ENCODE data around the gene PLK5. TPM values are rescaled to one million over a fixed set of nuclear protein-coding genes. Genes with fewer than 3 reads are reported as not detected.

PLK5 gene
- total and polyA plus RNA-seq, 2 donors from 2014 or later: not detected

- Histone ChIP-seq H3K4me3 (ENCODE audit: low read length in 3 of 3) (no peak overlapping the region), H3K4me1 (ENCODE audit: control insufficient read depth in 2 of 3, insufficient read depth in 2 of 3, low read depth in 1 of 3, low read length in 3 of 3) (peaks cover 0 to 6% (median 0%) of the 10 kb centered on the region in 3 donors), H3K9me3 (ENCODE audit: control insufficient read depth in 2 of 3, insufficient read depth in 1 of 3, low read length in 3 of 3) (no peaks in the 10 kb centered on the region), H3K36me3 (ENCODE audit: control insufficient read depth in 2 of 3, insufficient read depth in 3 of 3, low read length in 3 of 3) (no peaks in the 10 kb centered on the region), H3K27ac (ENCODE audit: low read depth in 2 of 2, low read length in 2 of 2) (no peak overlapping the region), H3K27me3 (ENCODE audit: control insufficient read depth, insufficient read depth, low read length) (peaks cover 2% of the 10 kb centered on the region), H3K9ac (ENCODE audit: low read length in 3 of 3) (no peak overlapping the region)
- DNase-seq: no peak
- FAIRE-seq: no peak
- TF ChIP-seq CTCF (IDR thresholded peaks at IDR 0.05; ENCODE audit: borderline replicate concordance, extremely low read depth, insufficient read depth): no peak
- intact Hi-C loops (cut with DNase I): no loop called here
Measured at GRCh38 chr19:1510807-1511206, 13.1 kb upstream of the PLK5 start.

- Histone ChIP-seq H3K36me3 (ENCODE audit: control insufficient read depth in 2 of 3, insufficient read depth in 3 of 3, low read length in 3 of 3) (no peaks in the 10 kb centered on the region), H3K27me3 (ENCODE audit: control insufficient read depth, insufficient read depth, low read length) (peaks cover 2% of the 10 kb centered on the region), H3K9me3 (ENCODE audit: control insufficient read depth in 2 of 3, insufficient read depth in 1 of 3, low read length in 3 of 3) (no peaks in the 10 kb centered on the region), H3K4me3 (ENCODE audit: low read length in 3 of 3) (no peak overlapping the region), H3K9ac (ENCODE audit: low read length in 3 of 3) (no peak overlapping the region), H3K4me1 (ENCODE audit: control insufficient read depth in 2 of 3, insufficient read depth in 2 of 3, low read depth in 1 of 3, low read length in 3 of 3) (peaks cover 0 to 6% (median 0%) of the 10 kb centered on the region in 3 donors), H3K27ac (ENCODE audit: low read depth in 2 of 2, low read length in 2 of 2) (no peak overlapping the region)
- intact Hi-C loops (cut with DNase I): no loop called here
- DNase-seq (no peak), FAIRE-seq (no peak)
- no peak for TF ChIP-seq CTCF (IDR thresholded peaks at IDR 0.05; ENCODE audit: borderline replicate concordance, extremely low read depth, insufficient read depth)
Measured at GRCh38 chr19:1511318-1512317, 12.3 kb upstream of the PLK5 start.

- no peak within 1 kb of the TSS for H3K27ac ChIP-seq (ENCODE audit: low read depth in 2 of 2, low read length in 2 of 2)
Measured at GRCh38 chr19:1512671-1513498, 11.0 kb upstream of the PLK5 start, which contains the start of gene ADAMTSL5. TSS of gene ADAMTSL5 (minus strand) at chr19:1513019. CDS start at chr19:1510943, 2,076 bp downstream.

More at GRCh38 chr19:1512671-1513498, 11.0 kb upstream of the PLK5 start, which contains the start of gene ADAMTSL5:
- H3K4me1 ChIP-seq (ENCODE audit: control insufficient read depth in 2 of 3, insufficient read depth in 2 of 3, low read depth in 1 of 3, low read length in 3 of 3): peaks cover 0 to 2% (median 0%) of the 10 kb centered on the region in 3 donors
- peaks cover 2% of the 10 kb centered on the region for H3K27me3 ChIP-seq (ENCODE audit: control insufficient read depth, insufficient read depth, low read length)
- no peak for FAIRE-seq
- H3K9me3 ChIP-seq (ENCODE audit: control insufficient read depth in 2 of 3, insufficient read depth in 1 of 3, low read length in 3 of 3): no peaks in the 10 kb centered on the region
- intact Hi-C loops (cut with DNase I): no loop called here
- peak in 3 of 5 donors; percentile 32 to 67 (median 52) for DNase-seq
- TF ChIP-seq CTCF (IDR thresholded peaks at IDR 0.05; ENCODE audit: borderline replicate concordance, extremely low read depth, insufficient read depth): no peak
- H3K4me3 ChIP-seq (ENCODE audit: low read length in 3 of 3): no peak within 1 kb of the TSS
- no peak within 1 kb of the TSS for H3K9ac ChIP-seq (ENCODE audit: low read length in 3 of 3)
- H3K36me3 ChIP-seq (ENCODE audit: control insufficient read depth in 2 of 3, insufficient read depth in 3 of 3, low read length in 3 of 3): no peaks in the 10 kb centered on the region
